DMS153 (cell line): Measurements from ENCODE around the gene TANC1.

Experiments used
- DNase-seq: peaks from one replicate; lab custom pipeline; 2025; lab: John Stamatoyannopoulos, UW

Gene TANC1

GRCh38 chr2:159267921-159268320, 299.5 kb downstream of the TANC1 start:
- DNase-seq = no peak

- DNase-seq = no peak
Observed at GRCh38 chr2:159270744-159271379, 302.4 kb downstream of the TANC1 start.

GRCh38 chr2:159272156-159272555, 303.7 kb downstream of the TANC1 start:
- no peak for DNase-seq

- DNase-seq = no peak
Observed at GRCh38 chr2:159275111-159275510, 306.7 kb downstream of the TANC1 start.

GRCh38 chr2:159279700-159280099, 311.3 kb downstream of the TANC1 start:
- no peak for DNase-seq

GRCh38 chr2:159281002-159281401, 312.6 kb downstream of the TANC1 start:
- DNase-seq = no peak
